LNCaP clone FGC (cell line): ENCODE data around the gene PEX16.

ENCODE experiments used
- DNase-seq: peaks from one replicate; pipeline ENCODE4 v3.0.0-alpha.2; 2011; ENCODE audit warnings: low read depth
- H3K4me3 ChIP-seq: 2 replicates; pipeline ENCODE4 v1.5.1; 2011; ENCODE audit warnings: mild to moderate bottlenecking, low read depth, low read length, control low read depth
- TF ChIP-seq, protein P1 (sequence below): IDR thresholded peaks from 2 replicates; pipeline ENCODE4 v1.5.1; 2012; ENCODE audit warnings: mild to moderate bottlenecking; ENCODE audit not compliant: control insufficient read depth, insufficient read depth; ENCODE audit errors: extremely low read depth

PEX16 gene

DNA sequence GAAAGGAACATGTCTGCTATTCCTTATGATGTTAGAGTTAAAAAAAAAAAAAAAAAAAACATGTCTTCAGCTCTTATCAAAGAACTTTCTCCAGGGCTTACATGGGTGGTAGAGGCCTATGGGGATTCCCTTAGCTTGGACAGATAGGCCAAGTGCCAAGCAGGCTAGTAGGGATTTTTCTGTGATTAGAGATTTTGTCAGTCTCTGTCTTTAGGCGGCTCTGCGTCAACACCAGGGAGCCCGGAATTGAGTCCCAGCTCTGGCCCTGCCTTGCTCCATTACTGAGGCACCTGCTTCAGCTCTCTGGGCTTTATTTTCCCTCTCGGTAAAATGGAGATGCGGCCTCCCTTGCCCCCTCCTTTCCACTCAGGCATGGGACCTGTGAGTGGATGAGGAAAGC, 57.3 kb downstream of the PEX16 start:
- no peak overlapping the region for H3K4me3 ChIP-seq
- DNase-seq: no peak
- TF ChIP-seq, protein P1, sequence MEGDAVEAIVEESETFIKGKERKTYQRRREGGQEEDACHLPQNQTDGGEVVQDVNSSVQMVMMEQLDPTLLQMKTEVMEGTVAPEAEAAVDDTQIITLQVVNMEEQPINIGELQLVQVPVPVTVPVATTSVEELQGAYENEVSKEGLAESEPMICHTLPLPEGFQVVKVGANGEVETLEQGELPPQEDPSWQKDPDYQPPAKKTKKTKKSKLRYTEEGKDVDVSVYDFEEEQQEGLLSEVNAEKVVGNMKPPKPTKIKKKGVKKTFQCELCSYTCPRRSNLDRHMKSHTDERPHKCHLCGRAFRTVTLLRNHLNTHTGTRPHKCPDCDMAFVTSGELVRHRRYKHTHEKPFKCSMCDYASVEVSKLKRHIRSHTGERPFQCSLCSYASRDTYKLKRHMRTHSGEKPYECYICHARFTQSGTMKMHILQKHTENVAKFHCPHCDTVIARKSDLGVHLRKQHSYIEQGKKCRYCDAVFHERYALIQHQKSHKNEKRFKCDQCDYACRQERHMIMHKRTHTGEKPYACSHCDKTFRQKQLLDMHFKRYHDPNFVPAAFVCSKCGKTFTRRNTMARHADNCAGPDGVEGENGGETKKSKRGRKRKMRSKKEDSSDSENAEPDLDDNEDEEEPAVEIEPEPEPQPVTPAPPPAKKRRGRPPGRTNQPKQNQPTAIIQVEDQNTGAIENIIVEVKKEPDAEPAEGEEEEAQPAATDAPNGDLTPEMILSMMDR: no peak
